ENCODE data around the gene TFAP2E. TPM values are rescaled to one million over a fixed set of nuclear protein-coding genes. Genes with fewer than 3 reads are reported as not detected.

Gene TFAP2E
- 0.57 and 1.0 TPM in 2 replicates for polyA plus RNA-seq

DNA sequence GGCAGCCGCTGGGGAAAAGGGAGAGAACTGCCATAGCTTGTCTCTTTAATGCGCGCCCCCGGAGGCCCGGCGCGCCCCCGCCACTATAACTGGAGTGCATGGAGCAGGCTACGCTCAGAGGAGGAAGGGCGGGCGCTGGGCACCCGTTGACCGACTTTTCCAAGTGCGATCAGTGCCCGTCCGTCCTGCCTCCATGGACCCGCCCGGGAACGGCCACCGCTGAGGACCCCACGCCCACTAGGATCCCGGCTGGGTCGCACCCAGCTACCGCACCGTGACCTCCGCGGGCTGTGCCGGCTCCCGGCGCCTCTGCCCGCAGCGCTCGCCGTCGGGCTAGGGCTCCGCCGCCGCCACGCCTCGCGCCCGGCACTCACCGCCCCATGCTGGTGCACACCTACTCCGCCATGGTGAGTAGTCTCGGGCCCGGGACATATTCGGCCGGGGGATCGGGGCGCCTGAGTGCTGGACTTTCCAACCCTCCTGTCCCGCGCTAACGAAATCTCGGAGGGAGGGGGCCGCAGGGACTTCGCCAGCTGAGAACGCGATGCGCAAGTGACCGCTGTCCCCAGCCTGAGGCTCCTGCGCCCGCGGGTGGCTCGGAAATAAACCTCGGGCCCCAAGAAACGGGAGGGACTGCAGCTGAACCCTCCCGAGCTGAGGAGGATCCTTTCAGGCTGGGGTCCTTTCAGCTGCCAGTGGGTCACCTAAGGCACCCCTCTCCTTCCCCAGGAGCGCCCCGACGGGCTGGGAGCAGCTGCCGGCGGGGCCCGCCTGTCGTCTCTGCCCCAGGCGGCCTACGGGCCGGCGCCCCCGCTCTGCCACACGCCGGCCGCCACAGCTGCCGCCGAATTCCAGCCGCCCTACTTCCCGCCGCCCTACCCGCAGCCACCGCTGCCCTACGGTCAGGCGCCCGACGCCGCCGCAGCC, at the start of gene TFAP2E:
TFAP2E (plus strand) TSS at position 117 of the 927 bp plus-strand sequence; CDS start at position 381, 264 bp downstream.

DNA sequence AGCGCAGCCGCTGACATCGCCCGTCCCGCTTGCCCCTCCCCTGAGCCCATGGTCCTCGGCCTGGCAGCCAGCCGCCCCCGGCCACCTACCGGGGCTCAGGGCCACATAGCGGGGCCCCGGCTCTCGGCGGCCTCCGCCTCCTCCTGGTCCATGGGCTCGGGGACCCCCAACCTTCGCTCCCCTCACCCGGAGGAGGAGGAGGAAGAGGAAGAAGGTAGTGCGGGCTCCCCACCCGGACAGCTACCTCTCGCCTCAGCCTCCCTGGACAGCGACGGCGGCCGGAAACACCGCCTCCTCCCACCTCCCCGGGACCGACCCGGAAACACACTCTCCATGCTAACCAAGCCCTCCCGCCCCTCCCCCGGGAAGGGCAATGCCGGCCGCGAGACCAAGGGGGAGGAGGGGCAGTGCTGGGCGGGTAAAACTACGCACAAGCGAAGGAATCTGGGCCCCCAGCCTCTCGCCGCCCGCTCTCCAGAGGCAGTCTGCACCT, 15.9 kb upstream of the TFAP2E start, which contains the start of gene KIAA0319L:
KIAA0319L (minus strand) TSS at position 286 of the 493 bp plus-strand sequence. CDS start 2,912 bp downstream, outside the sequence.

DNA sequence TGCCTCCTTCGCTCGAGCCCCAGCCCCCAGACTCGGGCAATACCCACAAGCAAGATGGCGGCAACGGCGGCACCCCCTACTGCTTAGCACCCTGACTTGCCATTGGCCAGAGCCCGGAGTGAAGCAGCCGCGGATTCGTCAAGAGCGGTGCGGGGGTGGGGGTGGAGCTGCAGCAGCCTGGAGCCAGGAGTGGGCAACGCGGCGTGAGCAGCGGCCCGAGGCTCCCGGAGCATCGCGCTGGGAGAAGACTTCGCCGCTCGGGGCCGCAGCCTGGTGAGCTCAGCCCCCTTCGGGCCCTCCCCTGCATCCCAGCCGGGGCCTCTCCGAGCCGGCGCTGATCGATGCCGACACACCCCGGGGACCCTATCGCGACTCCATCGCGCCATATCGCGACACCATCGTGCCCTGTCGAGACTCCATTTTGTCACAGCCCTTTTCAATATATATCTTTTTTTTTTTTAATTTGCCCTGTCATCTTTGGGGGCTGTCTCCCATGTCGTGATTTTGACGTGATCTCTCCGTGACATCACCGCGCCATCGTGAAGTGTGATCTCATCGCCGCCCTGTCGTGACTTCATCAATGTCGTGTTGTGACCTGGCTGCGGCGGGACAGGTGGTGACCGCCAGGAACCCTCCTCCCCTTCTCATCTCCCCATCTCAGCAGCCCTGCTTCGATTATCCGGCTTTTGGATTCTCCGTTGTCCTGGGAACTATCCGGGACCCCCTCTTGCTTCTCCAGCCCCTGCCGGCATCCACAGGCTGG, 15.3 kb upstream of the TFAP2E start, which contains the start of gene NCDN:
NCDN (plus strand) TSS at position 189 of the 763 bp plus-strand sequence; CDS start at position 581, 392 bp downstream.

DNA sequence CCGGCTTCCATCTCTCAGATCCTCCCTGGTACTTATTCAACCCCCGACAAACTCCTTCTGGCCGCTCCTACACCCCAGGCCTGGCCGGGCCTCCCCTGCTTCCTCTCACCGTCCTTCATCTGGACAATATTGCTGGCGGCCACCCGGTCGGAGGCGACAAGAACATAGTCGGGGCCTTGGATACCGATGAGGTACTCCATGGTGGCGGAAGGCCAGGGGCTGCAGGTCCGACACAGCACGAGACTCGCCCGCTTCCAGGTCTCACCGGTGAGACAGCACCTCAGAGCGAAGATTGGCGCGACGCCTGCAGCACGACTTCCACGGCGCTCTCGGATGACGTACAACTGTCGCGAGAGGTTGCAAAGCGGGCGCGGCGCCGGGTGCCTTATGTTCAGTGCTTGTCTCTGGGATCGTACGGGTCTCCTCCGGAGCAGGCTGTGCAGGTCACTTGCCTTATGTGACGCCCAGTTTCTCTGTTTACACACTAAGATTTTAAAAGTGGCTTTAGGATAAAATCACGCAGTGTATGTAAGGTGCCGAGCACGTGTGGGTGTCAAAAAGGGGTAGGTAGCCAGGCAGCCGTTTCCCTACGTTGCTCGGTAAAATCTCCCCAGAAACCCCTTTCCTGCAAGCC, 68.2 kb downstream of the TFAP2E start, which contains the start of gene PSMB2:
PSMB2 (minus strand) TSS at position 294 of the 634 bp plus-strand sequence; CDS start at position 200, 94 bp downstream.

Other genes starting within 250 kb of the TFAP2E start
- 17.2 and 17.5 TPM in 2 replicates for gene KIAA0319L, start 15.9 kb upstream of the TFAP2E start, polyA plus RNA-seq
- gene NCDN, start 15.5 kb upstream of the TFAP2E start, polyA plus RNA-seq = 38.4 and 52.3 TPM in 2 replicates
- gene PSMB2, start 68.2 kb downstream of the TFAP2E start, polyA plus RNA-seq = 144 and 185 TPM in 2 replicates
- gene C1orf216, start 145.6 kb downstream of the TFAP2E start, polyA plus RNA-seq = 11.7 and 12.4 TPM in 2 replicates
- 0.22 TPM in 1 of 2 replicates, not detected in the other for gene CLSPN, start 196.7 kb downstream of the TFAP2E start, polyA plus RNA-seq
- gene AGO4, start 234.7 kb downstream of the TFAP2E start, polyA plus RNA-seq = 1.4 and 3.0 TPM in 2 replicates